Subcutaneous preadipocyte (primary cell): ENCODE measurements around the gene GGACT. TPM values are rescaled to one million over a fixed set of nuclear protein-coding genes. Genes with fewer than 3 reads are reported as not detected.

ENCODE experiments used
- total RNA-seq: library from RNA; depleted of rRNA; stranded (reverse); fragments of >200 nt; gene quantifications from 2 replicates; pipeline ENCODE4 v1.2.3, GENCODE V29; 2012

GGACT gene
- 3.7 and 5.9 TPM in 2 replicates for total RNA-seq

GRCh38 chr13:100588331-100589177 lies at the start of gene GGACT:
GGACT (minus strand) TSS chr13:100588789; CDS start chr13:100532591, 56,198 bp downstream.

Other genes starting within 250 kb of the GGACT start
- 17.6 and 28.3 TPM in 2 replicates for gene TMTC4, start 86.0 kb upstream of the GGACT start, total RNA-seq